Epithelial cell of proximal tubule (primary cell): ENCODE data around the gene NR3C2. TPM values are rescaled to one million over a fixed set of nuclear protein-coding genes. Genes with fewer than 3 reads are reported as not detected.

Experiments
- DNase-seq: peaks from one replicate; pipeline ENCODE4 v3.0.0-alpha.2; 2011; ENCODE audit warnings: low read depth
- H3K4me3 ChIP-seq: 2 replicates; pipeline ENCODE4 v1.5.1; 2011; ENCODE audit warnings: low read depth, mild to moderate bottlenecking, low read length
- CTCF ChIP-seq: conservative IDR thresholded peaks from 2 replicates; pipeline ENCODE4 v1.5.1; 2012; ENCODE audit warnings: low read depth, mild to moderate bottlenecking, low read length
- total RNA-seq: library from RNA; depleted of rRNA; stranded (reverse); fragments of >200 nt; gene quantifications from 2 replicates; pipeline ENCODE4 v1.2.3, GENCODE V29; 2015

Gene NR3C2
- total RNA-seq, 1 donor from 2014 or later: 0.98 TPM

GRCh38 chr4:148310756-148311155 lies 131.5 kb downstream of the NR3C2 start:
- TF ChIP-seq CTCF: no peak
- no peak for DNase-seq
- H3K4me3 ChIP-seq: no peak overlapping the region

GRCh38 chr4:148305751-148306150 lies 136.5 kb downstream of the NR3C2 start:
- H3K4me3 ChIP-seq: no peak overlapping the region
- TF ChIP-seq CTCF: no peak
- no peak for DNase-seq

- H3K4me3 ChIP-seq: no peak overlapping the region
- no peak for DNase-seq
- no peak for TF ChIP-seq CTCF
These were observed 139.8 kb downstream of the NR3C2 start for GRCh38 chr4:148302416-148302815.

GRCh38 chr4:148300877-148301276 lies 141.3 kb downstream of the NR3C2 start:
- TF ChIP-seq CTCF: no peak
- DNase-seq: no peak
- H3K4me3 ChIP-seq: no peak overlapping the region

GRCh38 chr4:148299337-148299736 lies 142.9 kb downstream of the NR3C2 start:
- H3K4me3 ChIP-seq: no peak overlapping the region
- TF ChIP-seq CTCF: no peak
- no peak for DNase-seq

GRCh38 chr4:148296498-148296897 lies 145.7 kb downstream of the NR3C2 start:
- no peak for DNase-seq
- no peak overlapping the region for H3K4me3 ChIP-seq
- TF ChIP-seq CTCF: no peak

GRCh38 chr4:148295642-148296041 lies 146.6 kb downstream of the NR3C2 start:
- no peak overlapping the region for H3K4me3 ChIP-seq
- no peak for DNase-seq
- no peak for TF ChIP-seq CTCF
